ENCODE measurements around the gene MTHFD1.

Gene MTHFD1

GRCh38 chr14:64502887-64503433 lies 114.8 kb downstream of the MTHFD1 start:
- DNase-seq (ENCODE audit: extremely low spot score): no peak
- CTCF ChIA-PET: interaction anchor here (0.7 to 3.5 kb wide), 7 partner anchors 8 to 159 kb away, joined by 3 to 24 read pairs (median 6); no protein-coding TSS in a partner anchor
- POLR2A ChIA-PET: no interaction called here
- TF ChIP-seq, protein P1, sequence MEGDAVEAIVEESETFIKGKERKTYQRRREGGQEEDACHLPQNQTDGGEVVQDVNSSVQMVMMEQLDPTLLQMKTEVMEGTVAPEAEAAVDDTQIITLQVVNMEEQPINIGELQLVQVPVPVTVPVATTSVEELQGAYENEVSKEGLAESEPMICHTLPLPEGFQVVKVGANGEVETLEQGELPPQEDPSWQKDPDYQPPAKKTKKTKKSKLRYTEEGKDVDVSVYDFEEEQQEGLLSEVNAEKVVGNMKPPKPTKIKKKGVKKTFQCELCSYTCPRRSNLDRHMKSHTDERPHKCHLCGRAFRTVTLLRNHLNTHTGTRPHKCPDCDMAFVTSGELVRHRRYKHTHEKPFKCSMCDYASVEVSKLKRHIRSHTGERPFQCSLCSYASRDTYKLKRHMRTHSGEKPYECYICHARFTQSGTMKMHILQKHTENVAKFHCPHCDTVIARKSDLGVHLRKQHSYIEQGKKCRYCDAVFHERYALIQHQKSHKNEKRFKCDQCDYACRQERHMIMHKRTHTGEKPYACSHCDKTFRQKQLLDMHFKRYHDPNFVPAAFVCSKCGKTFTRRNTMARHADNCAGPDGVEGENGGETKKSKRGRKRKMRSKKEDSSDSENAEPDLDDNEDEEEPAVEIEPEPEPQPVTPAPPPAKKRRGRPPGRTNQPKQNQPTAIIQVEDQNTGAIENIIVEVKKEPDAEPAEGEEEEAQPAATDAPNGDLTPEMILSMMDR (IDR thresholded peaks at IDR 0.05; ENCODE audit: control extremely low read depth, extremely low read depth, low read depth, missing control alignments): no peak

GRCh38 chr14:64503434-64504309 lies 115.5 kb downstream of the MTHFD1 start, which contains the start of gene ZBTB25:
Gene ZBTB25, minus strand, starts transcription at chr14:64503838. Its CDS starts 13,305 bp downstream, at chr14:64490533.
- TF ChIP-seq, protein P1 (IDR thresholded peaks at IDR 0.05; ENCODE audit: control extremely low read depth, extremely low read depth, low read depth, missing control alignments): no peak
- CTCF ChIA-PET: interaction anchor here (1.5 to 3.5 kb wide), 6 partner anchors 7 to 159 kb away, joined by 5 to 24 read pairs (median 6); no protein-coding TSS in a partner anchor
- peak; percentile 87 for DNase-seq (ENCODE audit: extremely low spot score)
- POLR2A ChIA-PET: interaction anchor here (0.6 to 1.2 kb wide), 3 partner anchors 12 to 566 kb away, joined by 3 to 5 read pairs (median 4); partner anchors contain the start of gene MTHFD1

- TF ChIP-seq, protein P1 (IDR thresholded peaks at IDR 0.05; ENCODE audit: control extremely low read depth, extremely low read depth, low read depth, missing control alignments): no peak
- ChIA-PET POLR2A (interaction anchor here (0.6 to 1.2 kb wide), 3 partner anchors 12 to 566 kb away, joined by 3 to 5 read pairs (median 4); partner anchors contain the start of gene MTHFD1), CTCF (interaction anchor here (1.9 kb wide), 1 partner anchor 40 kb away, joined by 6 read pairs; no protein-coding TSS in a partner anchor)
- peak; percentile 63 for DNase-seq (ENCODE audit: extremely low spot score)
Measured at GRCh38 chr14:64504310-64504896, 116.2 kb downstream of the MTHFD1 start, which contains the start of gene ZBTB1. Gene ZBTB1, plus strand, starts transcription at chr14:64504770. Its CDS starts 16,735 bp downstream, at chr14:64521505.

DNA sequence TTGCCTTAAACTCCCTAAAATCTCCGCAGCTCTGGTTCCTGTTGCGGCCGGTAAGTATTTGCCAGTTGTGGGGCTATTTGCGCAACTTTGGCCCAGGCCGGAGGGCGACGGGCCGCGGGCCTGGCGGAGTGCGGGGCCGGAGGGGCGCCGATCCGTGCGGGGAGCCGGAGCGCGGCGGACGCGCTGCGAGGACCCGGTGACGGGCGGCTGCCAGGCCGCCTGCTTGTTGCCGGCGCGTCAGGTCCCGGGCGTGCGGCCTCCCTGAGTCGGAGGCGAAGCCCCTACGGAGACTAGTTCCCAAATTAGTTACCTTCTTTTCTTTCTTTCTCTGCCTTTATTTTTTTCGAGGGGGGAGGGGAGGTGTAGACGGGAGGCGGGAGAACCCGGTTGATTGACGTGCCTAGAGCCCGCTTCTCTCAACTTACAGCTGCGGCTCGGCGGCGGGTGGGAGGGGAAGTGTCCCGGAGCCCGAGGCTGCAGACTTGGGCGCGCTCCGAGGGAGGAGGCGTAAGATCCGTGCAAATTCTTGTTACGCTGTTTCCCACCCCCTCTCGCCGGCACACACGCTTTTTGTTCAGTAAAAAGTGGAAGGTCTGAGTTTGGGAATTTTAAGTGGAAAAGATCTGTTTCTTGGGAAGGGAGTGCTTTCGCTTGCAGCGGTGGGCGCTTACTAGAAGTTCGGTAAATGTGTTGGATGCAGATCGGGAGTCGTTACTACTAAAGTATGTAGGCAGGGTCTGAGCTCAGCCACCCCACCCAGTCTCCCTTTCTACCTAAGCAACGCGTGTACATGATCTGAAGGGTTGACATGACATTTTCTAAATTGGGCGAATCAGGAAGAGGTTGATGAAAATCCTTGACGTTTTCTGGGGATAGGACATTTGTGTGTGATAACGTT lies 117.0 kb downstream of the MTHFD1 start:
- TF ChIP-seq, protein P1 (IDR thresholded peaks at IDR 0.05; ENCODE audit: control extremely low read depth, extremely low read depth, low read depth, missing control alignments): no peak
- peak; percentile 84 for DNase-seq (ENCODE audit: extremely low spot score)
- POLR2A ChIA-PET: interaction anchor here (0.8 to 1.2 kb wide), 3 partner anchors 11 to 117 kb away, joined by 3 to 5 read pairs (median 4); partner anchors contain the start of gene MTHFD1
- CTCF ChIA-PET: interaction anchor here (0.9 to 1.6 kb wide), 4 partner anchors 14 to 75 kb away, joined by 3 to 5 read pairs (median 4); no protein-coding TSS in a partner anchor

GRCh38 chr14:64506721-64507120 lies 118.6 kb downstream of the MTHFD1 start:
- TF ChIP-seq, protein P1 (IDR thresholded peaks at IDR 0.05; ENCODE audit: control extremely low read depth, extremely low read depth, low read depth, missing control alignments): no peak
- DNase-seq (ENCODE audit: extremely low spot score): no peak
- ChIA-PET CTCF (interaction anchor here (1.6 kb wide), 1 partner anchor 62 kb away, joined by 5 read pairs; no protein-coding TSS in a partner anchor), POLR2A (no interaction called here)
